NT2/D1 (cell line): Measurements from ENCODE around the gene TMEM115.

ENCODE experiments used
- DNase-seq: peaks from one replicate; pipeline ENCODE4 v3.0.0-alpha.2; 2011; ENCODE audit warnings: low read depth, low spot score
- H3K27me3 ChIP-seq: 2 replicates; pipeline ENCODE4 v1.6.0; 2011; ENCODE audit warnings: mild to moderate bottlenecking; ENCODE audit not compliant: insufficient read length, insufficient read depth
- H3K36me3 ChIP-seq: 2 replicates; pipeline ENCODE4 v1.6.1; 2011; ENCODE audit warnings: mild to moderate bottlenecking, low read length, mixed read lengths; ENCODE audit not compliant: insufficient read depth, insufficient read length
- H3K4me1 ChIP-seq: 2 replicates; pipeline ENCODE4 v1.5.1; 2011; ENCODE audit not compliant: insufficient read depth, insufficient read length
- H3K4me3 ChIP-seq: 2 replicates; pipeline ENCODE4 v1.5.1; 2011; ENCODE audit warnings: low read depth; ENCODE audit not compliant: insufficient read length
- H3K9ac ChIP-seq: 2 replicates; pipeline ENCODE4 v1.6.0; 2011; ENCODE audit warnings: low read depth; ENCODE audit not compliant: insufficient read length
- H3K9me3 ChIP-seq: 2 replicates; pipeline ENCODE4 v1.5.1; 2011; ENCODE audit warnings: mild to moderate bottlenecking, low read length; ENCODE audit not compliant: insufficient read depth
- SUZ12 ChIP-seq: IDR thresholded peaks from 2 replicates; pipeline ENCODE4 v1.6.1; 2011; ENCODE audit not compliant: insufficient read length, insufficient read depth; ENCODE audit errors: extremely low read depth
- YY1 ChIP-seq: IDR thresholded peaks from 2 replicates; pipeline ENCODE4 v1.6.1; 2011; ENCODE audit not compliant: insufficient read length, insufficient read depth
- ZNF274 ChIP-seq: IDR thresholded peaks from 2 replicates; pipeline ENCODE4 v1.6.1; 2011; ENCODE audit warnings: mild to moderate bottlenecking, low read depth, low read length

Gene TMEM115

DNA sequence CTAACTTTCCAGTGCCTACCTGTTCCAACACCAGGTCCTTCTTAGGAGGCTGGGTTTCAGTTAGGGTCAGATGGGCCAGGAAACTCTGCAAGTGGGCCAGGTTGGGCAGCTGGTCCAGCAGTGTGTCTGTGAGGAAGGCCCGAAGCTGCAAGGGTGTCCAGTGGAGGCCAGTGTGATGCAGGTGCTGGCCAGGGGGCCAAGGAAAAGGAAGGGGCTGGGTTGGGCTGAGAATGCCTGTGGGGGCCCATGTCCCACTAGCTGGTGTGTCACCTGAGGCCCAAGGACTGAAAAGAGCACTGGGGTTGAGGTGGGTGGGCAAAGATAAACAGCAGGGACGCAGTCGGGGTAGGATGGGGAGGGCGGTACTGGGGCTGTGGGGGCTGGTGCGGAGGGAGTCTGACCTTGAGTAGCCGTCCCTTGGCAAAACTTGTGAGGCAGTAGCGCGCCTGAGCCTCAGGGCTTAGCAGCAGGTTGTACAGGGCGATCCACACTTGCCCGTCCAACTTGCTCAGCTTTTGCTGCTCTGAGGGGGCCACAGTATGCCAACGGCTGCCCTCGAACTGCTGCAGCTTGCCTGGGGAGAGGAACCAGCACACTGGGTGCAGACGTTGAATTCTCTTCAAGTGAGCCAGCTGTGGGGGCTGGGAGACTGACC lies 17.2 kb downstream of the TMEM115 start:
- no peaks in the 10 kb centered on the region for H3K9me3 ChIP-seq
- TF ChIP-seq ZNF274 (no peak), YY1 (no peak), SUZ12 (no peak)
- H3K4me3 ChIP-seq, result no peak overlapping the region
- peaks cover 40% of the 10 kb centered on the region for H3K27me3 ChIP-seq
- no peaks in the 10 kb centered on the region for H3K36me3 ChIP-seq
- H3K9ac ChIP-seq, result peak overlapping the region; percentile 44
- peaks cover 18% of the 10 kb centered on the region for H3K4me1 ChIP-seq
- no peak for DNase-seq

GRCh38 chr3:50341537-50341936 lies 17.8 kb downstream of the TMEM115 start:
- no peak for DNase-seq
- Histone ChIP-seq H3K27me3 (peaks cover 40% of the 10 kb centered on the region), H3K4me3 (no peak overlapping the region), H3K9me3 (no peaks in the 10 kb centered on the region), H3K4me1 (peaks cover 18% of the 10 kb centered on the region), H3K9ac (no peak overlapping the region), H3K36me3 (peaks cover 1% of the 10 kb centered on the region)
- no peak for TF ChIP-seq YY1
- no peak for TF ChIP-seq SUZ12
- TF ChIP-seq ZNF274, result no peak

- Histone ChIP-seq H3K9me3 (no peaks in the 10 kb centered on the region), H3K27me3 (peaks cover 35% of the 10 kb centered on the region), H3K9ac (no peak within 1 kb of the TSS), H3K4me1 (peaks cover 16% of the 10 kb centered on the region), H3K4me3 (no peak within 1 kb of the TSS), H3K36me3 (peaks cover 10% of the 10 kb centered on the region)
- TF ChIP-seq YY1, result no peak
- no peak for TF ChIP-seq ZNF274
- TF ChIP-seq SUZ12, result no peak
- DNase-seq, result no peak
Measured at GRCh38 chr3:50340448-50341329, 18.6 kb downstream of the TMEM115 start, which contains the start of gene RASSF1. TSS of gene RASSF1 (minus strand) at chr3:50340836. CDS start at chr3:50340805, 31 bp downstream.

DNA sequence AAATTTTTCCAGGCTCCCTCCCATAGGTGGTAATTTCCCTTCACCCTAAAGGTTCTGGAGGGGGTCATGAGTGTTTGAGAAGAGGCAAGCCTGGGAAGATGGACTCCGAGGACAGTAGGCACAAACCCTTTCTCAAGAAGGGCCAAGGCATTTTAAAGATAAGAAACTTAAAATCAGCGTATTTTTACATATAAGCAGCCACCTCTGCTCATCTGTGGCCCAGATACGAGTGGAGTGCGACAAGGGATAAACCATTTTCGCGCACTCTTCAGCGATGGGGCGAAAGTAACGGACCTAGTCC lies 19.2 kb downstream of the TMEM115 start:
- Histone ChIP-seq H3K9me3 (no peaks in the 10 kb centered on the region), H3K27me3 (peaks cover 29% of the 10 kb centered on the region), H3K4me3 (no peak overlapping the region), H3K36me3 (peaks cover 16% of the 10 kb centered on the region), H3K9ac (no peak overlapping the region), H3K4me1 (peaks cover 15% of the 10 kb centered on the region)
- no peak for TF ChIP-seq ZNF274
- TF ChIP-seq YY1, result no peak
- TF ChIP-seq SUZ12, result no peak
- no peak for DNase-seq

- no peak overlapping the region for H3K9ac ChIP-seq
- H3K4me3 ChIP-seq, result no peak overlapping the region
- H3K36me3 ChIP-seq, result peaks cover 19% of the 10 kb centered on the region
- H3K27me3 ChIP-seq, result peaks cover 24% of the 10 kb centered on the region
- H3K9me3 ChIP-seq, result no peaks in the 10 kb centered on the region
- DNase-seq, result no peak
- TF ChIP-seq SUZ12 (no peak), YY1 (no peak), ZNF274 (no peak)
- H3K4me1 ChIP-seq, result peaks cover 14% of the 10 kb centered on the region
Measured at GRCh38 chr3:50339485-50340146, 19.7 kb downstream of the TMEM115 start.

DNA sequence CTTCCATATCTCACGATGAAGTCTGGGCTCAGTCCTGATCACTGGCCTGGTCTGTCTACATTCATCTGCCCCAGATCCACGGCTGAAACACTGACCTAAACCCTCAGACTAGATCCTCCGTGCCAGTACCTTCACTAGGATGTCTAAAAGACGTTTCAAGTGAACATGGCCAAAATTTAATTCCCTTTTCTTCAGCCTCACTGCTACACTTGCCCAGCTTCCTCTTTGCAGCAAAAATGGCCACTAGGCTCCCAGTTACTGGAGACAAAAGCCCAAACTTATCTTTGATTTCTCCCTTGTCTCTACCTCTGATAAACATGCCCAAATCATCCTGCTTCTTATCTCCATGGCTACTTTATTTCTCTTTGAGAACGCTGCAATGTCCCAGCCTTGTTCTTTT lies 20.4 kb downstream of the TMEM115 start:
- Histone ChIP-seq H3K27me3 (peaks cover 21% of the 10 kb centered on the region), H3K9me3 (no peaks in the 10 kb centered on the region), H3K9ac (no peak overlapping the region), H3K4me3 (no peak overlapping the region), H3K4me1 (peaks cover 14% of the 10 kb centered on the region), H3K36me3 (peaks cover 26% of the 10 kb centered on the region)
- DNase-seq, result no peak
- TF ChIP-seq ZNF274 (no peak), SUZ12 (no peak)
